Suprapubic skin (tissue), 3 donors: ENCODE data around the gene DEGS2.

Source experiments
- CTCF ChIP-seq, 2 donors: fragments of 200-600 bp in 1 of 2; fragments of 450-650 bp in 1 of 2; sonication (generic) in 1 of 2; IDR thresholded peaks; one replicate each; pipeline ENCODE4 v1.5.1; 2016 to 2019; ENCODE audit warnings: antibody characterized with exemption in 2 of 2, mild to moderate bottlenecking in 1 of 2, moderate library complexity in 1 of 2
- EP300 ChIP-seq: sonication (generic); formaldehyde crosslinking; IDR thresholded peaks from one replicate; pipeline ENCODE4 v1.6.1; 2017; ENCODE audit warnings: antibody characterized with exemption
- POLR2A ChIP-seq, 2 donors: fragments of 450-650 bp; IDR thresholded peaks; one replicate each; pipeline ENCODE4 v1.6.1; 2017; ENCODE audit warnings: antibody characterized with exemption in 2 of 2, mild to moderate bottlenecking in 2 of 2, moderate library complexity in 2 of 2

DNA sequence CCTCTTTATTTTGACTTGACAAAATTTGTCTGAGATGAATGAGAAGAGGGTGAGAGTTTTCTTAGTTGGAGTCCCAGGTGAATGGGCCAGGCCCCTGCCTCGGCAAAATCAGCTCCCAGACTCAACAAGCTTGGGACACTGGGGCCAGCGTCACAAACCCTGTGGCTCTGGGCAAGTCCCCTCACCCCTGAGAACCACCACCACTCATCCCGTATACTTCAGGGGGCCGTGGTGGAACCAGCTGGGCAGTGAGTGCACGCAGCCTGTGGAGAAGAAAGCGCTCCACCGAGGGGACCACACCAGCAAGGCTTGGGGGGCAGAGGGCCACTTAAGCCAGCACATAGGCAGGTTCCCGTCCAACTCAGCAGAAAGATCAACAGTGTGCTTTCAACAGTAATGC, 40.2 kb downstream of the DEGS2 start:
- TF ChIP-seq CTCF (IDR thresholded peaks at IDR 0.05), result no peak
- TF ChIP-seq EP300, result no peak
- TF ChIP-seq POLR2A (IDR thresholded peaks at IDR 0.05), result no peak
